Left hindlimb (tissue), 1 donor: ENCODE measurements around the gene VWA3B.
"Not testable (repeated sequence)": the region's sequence is repeated elsewhere in the genome, so short reads cannot be mapped to it uniquely, and the experiment has no call there.

Source experiments
- DNase-seq: peaks from one replicate; pipeline ENCODE4 v3.0.0-alpha.2; 2018

Gene VWA3B

DNA sequence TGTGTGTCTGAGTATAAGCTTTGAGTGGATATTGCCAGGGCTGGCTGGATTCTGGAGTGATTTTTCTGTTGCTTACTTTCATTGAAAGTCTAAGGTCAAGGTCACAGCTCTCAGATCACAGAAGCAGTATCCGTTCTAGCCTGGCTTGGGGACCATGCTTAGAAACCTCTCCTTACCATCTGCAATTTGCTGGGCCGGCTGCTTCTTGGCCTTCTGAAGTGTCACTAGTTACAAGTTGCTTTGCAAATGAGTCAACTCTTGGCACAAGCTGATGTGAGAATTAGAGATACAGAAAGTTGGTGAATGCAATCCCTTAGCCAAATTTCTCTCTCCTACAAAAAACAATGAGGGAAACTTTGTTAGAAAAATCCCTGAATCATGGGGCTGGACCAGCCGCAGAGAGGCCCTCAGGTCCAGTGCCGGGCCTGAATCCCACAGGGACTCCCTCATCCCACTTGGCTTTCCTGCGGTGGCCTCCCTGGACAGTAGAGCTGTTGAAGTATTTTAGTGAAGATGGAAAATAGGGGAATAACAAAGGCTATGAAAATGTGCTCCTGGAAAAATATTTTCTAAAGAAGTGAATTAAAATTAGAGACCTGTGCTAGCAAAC lies 166.6 kb downstream of the VWA3B start:
- no peak for DNase-seq

DNA sequence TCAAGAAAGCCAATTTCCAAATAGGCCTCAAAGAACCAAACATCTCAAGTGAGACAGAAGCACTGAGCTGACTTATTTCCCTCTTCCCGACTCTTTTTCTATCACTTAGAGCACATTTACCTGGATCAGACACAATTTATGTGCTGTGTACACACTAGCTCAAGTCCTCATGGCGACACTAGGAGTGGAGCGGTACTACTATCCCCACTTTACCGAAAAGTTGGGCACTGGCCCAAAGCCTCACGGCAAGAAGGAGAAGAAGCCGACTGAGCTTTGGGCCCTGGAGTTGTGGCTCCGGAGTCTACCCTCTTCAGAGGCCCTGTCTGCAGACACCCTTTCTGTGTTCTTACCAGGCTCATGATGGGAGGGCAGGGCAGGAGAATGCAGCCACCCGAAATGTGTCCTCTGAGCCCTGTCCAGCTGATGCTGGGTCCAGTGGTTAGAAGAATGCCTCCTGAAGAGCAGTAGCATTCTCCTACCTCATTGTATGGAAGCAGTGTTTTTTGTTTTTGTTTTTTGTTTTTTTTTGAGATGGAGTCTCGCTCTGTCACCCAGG lies 167.6 kb downstream of the VWA3B start:
- DNase-seq = no peak

DNA sequence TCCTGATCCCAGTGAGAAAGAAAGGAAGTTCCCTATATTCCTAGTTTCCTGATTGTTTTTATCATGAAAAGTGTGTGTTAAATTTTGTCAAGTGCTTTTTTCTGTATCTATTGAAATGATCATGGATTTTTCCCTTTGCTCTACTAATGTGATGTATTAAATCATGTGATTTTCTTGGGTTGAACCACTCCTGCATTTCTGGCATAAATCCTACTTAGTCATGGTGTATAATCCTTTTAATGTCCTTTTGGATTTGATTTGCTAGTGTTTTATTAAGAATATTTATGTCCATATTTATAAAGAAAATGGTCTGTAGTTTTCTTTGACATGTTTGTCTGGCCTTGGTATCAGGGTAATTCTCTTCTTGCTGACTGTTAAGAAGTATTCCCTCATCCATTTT lies 171.9 kb downstream of the VWA3B start:
- no peak for DNase-seq

DNA sequence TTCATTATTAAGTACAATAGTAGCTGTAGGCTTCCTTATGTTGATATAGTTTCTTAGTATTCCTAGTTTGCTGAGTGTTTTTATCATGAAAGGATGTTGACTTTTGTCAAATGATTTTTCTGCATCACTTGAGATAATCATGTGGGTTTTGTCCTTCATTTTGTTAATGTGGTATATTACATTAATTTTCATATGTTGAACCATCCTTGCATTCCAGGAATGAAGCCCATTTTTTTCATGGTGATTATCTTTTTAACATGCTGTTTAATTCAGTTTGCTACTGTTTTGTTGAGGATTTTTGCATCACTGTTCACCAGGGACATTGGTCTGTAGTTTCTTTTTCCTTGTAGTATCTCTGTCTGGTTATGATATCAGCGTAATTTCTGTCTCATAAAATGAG lies 176.4 kb downstream of the VWA3B start:
- no peak for DNase-seq

DNA sequence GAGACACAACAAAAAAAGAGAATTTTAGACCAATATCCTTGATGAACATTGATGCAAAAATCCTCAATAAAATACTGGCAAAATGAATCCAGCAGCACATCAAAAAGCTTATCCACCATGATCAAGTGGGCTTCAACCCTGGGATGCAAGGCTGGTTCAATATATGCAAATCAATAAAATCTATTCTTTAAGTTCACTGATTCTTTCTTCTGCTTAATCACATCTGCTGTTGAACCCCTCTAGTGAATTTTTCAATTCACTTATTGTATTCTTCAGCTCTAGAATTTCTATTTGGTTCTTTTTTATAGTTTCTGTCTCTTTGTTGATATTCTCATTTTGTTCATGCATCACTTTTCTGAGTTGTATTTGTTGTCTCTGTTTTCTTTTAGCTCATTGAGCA lies 181.3 kb downstream of the VWA3B start:
- not testable (repeated sequence) for DNase-seq

DNA sequence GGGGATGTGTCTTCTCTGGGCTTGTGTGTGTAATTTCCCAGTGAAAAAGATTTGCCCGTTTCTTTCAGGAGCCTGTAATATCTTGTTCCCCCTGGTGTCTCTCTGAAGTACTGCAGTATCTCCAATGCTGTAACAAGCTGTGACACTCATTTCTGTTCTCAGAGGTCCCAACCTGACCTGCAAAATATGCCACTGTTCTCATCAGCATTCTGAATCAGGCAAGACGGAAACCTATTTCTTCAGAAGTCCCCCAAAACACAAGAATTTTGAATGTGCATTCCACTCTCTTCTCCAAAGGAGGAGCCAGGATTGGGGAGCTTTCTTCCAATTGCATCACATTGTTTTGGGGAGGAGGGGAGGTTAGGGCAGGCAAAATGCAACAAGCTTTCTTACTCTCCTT lies 182.3 kb downstream of the VWA3B start:
- no peak for DNase-seq

DNA sequence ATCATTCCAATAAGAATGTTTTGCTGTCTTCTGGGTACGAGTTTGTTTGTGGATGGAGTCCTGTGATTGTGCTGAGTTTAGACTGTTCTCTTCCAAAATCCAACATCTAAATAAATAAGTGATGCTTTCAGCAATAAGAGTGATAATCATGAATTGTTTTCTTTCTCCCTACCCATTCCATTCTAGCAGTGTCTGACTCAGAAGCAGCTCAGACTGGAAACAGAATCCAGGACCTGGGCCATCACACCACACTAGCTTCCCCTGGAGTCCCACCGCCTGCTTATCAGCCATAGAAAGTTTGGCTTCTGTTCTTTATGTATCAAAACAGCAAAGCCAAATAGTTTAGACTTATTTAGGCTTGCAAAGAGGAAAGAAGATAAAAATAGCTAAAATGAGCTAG lies 182.9 kb downstream of the VWA3B start:
- no peak for DNase-seq

DNA sequence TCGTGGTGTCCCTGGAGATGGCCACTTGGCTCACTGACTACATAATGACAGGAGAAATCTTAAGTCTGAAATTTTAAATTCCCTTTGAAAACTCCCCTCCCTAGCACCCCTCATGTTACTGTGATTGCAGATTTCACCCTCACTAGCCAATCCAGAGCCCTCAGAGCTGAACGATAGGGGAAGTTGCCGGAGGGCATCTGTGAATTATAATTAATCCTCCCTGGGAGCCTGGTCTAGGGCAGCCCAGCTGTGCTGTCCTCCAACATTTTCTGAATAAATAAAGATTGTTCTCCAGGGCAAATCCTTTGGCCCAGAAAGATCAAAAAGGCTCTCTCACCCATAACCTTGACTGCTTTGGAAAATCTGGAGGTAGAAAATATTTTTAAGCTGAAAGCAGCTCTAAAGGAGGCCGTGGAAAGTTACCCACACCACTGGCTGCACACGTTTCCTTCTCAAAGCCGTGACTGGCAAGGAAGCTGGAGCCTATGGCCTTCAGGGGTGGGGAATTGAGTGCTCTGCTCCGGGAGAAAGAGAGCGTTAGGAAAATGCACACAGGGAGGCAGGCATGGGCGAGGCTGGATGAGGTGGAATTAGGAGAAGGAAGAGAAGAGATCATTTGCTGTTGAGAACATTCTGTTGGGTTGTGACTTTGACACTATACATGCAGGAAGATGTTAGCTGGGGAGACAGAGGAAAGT lies 190.3 kb downstream of the VWA3B start:
- no peak for DNase-seq

DNA sequence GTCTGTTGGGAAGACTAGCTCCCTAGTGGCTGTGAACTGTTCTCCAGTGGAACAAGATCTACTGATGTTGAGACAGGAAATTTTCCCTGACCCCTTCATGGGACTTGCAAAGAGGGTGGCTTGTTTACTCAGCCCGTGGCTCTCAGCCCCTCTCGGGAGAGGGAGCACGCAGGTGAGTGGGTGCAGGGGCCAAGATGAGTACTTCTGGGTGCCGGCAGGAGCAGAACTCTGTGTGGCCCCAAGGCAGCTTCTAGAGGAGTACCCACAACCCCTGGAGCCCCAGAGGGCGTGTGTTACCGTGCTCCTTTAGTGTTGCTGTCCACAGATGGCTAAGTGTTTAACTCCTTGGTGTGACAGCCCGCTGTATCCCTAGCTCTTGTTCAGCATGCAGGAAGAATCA lies 191.1 kb downstream of the VWA3B start:
- no peak for DNase-seq

DNA sequence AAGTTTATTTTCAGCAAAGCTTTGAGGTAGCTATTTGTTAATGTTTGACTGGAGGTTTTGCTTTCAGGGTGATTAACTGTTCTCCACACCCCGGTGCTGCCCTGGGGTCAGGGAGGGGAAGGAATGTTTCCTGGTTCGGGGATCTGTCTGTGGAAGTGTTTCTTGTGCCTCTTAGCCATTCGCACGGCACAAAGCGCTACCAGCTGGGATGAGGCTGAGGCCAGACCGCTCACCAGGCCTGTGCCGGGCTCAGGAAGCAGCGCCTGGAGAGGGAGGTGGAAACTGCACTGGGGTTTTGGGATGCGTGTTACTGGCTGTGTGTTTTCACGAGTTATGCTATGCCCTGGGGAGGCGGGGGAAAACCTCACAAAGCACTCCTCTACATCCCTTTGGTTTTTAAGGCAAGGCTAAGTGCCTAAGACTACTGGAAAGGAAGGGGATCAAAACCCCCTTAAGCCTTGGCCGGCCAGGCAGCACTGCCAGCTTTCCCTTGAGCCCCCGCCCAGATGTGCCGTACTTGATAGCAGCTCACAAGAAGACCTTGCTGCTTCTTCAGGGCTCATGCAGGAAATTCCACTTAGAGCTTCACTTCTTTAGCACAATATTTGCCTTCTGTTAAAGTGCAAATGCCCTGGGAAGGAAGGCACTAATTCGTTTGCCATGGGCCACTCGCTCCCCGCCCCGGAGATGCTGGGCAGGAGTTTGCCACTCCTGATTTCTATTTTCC lies 193.6 kb downstream of the VWA3B start:
- no peak for DNase-seq

DNA sequence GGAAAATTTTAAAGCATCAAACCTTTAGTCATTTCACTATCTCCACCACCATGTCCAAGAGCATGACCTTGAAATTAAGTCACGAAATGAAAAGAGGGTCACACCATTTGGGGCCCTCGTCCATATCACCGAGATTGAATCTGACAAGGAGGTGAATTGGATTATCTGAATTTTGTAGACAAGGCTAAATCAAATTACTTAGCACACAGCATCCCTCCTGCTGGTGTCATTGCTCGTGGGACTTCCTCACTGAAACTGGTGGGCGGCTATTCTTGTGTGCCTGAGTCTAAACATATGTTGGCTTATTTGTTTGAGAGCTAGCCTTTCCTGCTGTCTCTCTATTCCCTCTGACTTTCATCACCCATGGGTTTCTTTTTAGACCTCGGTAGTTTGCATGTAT lies 194.6 kb downstream of the VWA3B start:
- no peak for DNase-seq

DNA sequence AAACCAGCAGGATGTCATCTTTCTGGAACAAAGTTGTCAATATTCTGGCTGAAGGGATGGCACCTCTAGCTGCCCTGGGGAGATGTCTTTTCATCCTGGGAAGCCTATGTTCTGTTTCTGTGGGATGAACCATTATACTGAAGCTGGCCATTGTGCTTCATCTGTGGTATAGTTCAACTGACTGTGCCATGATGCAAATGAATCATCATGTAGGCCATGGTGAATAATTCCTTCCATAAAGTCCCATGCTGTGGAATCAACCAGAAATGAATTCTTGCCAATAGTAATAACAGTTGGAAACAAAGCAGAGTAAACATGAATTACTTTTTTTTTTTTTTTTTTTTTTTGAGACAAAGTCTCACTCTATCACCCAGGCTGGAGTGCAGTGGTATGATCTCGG lies 195.1 kb downstream of the VWA3B start:
- no peak for DNase-seq

DNA sequence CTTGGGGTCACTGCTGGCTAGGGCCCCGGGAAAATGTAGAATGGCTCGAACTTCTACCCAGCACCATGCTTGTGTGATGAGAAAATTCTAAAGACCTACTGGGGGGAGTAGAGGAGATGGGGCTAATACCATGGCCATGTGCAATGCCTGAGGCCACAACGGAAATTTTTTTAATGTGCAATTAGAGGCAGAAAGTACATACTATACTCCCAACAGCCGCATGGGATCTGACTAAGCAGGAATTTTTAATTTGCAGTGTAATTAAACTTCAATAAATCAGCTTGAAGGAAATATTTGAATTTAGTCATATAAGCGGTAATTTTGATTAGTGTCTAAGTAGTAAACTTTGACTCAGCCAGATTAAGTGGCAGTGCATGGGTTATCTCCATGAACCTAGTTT lies 206.1 kb downstream of the VWA3B start:
- no peak for DNase-seq

DNA sequence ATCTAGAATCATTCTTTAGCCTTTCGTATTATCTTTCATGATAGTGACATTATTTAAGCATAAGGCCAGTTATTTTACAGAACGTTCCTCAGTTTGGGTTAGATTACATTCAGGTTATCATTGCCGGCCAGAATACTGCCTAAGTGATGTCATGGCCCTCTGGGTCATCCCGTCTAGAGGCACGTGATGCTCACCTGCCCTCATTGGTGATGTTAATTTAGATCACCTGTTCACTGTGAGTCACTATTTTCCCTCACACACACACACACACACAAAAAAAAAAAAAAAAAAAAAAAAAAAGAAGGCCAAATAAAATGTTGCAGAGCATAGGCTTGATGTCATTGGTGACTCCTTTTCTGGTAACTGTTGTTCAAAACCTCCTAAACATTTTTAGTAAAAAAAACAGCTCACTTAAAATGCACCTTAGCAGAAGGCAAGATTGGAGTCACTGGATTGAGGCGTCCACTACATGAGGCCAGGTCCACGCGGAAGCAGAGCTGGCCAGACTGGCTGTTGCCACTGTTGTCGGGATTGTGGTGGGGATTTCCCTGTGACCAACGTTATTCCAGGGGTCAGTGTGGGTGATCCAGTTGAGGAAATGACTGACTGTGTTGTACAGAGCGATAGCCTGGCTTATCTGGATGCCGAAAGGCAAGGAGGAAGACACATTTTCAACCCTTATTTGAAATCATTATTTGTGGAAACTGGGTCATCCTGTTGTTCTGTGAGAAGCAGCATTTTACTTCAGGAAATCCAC lies 207.1 kb downstream of the VWA3B start:
- DNase-seq = no peak

DNA sequence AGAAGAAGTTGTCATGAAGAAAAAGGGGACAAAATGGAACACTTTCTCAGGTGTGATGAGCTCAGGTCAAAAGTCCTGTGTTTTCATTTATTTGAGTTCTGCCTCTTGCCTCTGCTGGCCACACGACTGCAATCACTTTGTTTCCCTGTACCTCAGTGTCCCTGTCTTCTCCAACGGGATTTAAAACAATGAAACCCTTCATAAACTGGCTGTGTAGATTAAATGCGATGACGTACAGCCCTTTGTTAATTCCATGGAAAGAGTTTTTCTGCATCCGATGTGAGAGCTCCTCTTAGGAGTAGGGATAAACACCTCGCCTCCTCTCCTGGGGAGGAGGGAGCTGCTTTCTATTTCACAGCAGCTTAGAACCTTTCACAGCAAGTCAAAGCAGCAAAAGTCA lies 207.7 kb downstream of the VWA3B start:
- no peak for DNase-seq

DNA sequence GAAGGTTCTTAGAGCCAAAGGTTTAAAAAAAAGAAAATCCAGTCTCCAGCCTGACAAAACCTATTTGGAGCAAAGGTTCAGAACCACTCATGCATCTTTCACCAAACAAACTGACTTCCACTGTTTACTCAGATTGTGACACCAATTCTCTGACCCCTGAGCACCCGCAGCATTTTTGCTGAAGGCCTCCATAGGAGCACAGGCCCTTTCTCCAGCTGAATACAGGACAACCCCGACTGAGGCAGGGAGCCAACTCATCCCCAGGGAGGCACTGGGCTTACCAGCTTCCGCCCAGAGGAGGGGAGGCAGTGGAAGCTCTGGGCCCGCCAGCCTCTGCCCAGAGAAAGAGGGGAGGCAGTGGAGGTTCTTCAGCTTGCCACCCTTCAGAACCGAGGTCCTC lies 208.3 kb downstream of the VWA3B start:
- DNase-seq = no peak

DNA sequence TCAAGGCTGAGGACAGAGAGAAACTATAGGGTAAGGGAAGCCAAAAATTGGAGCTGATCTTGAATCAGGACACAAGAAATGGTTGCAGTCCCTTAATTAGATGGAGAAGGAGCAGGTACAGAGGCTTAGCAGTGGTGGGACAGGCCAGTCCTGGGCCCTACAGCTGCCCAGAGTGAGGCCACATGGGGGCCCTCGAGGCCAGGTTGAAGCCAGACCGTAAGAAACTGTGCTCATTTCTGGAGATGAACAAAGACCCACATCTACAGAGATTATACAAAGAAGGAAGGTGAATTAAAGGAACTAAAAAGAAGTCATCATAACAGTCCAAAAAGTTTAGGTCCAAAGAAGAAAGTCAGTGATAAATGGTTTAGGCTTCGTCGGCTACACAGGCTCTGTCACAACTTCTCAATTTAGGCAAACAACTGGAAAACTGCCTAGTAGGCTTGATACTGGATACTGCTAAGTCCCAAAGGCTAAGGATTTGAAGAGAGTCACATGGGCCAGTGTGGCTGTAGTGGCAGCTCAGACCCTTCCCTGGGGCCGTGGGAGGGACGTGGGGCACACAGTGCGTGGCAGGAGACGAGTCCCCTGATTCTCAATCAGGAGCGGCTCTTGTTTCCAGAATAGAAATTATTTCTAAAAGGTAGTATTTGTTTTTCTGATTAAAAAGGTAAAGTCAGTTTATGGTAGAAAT lies 208.9 kb downstream of the VWA3B start:
- DNase-seq = no peak

DNA sequence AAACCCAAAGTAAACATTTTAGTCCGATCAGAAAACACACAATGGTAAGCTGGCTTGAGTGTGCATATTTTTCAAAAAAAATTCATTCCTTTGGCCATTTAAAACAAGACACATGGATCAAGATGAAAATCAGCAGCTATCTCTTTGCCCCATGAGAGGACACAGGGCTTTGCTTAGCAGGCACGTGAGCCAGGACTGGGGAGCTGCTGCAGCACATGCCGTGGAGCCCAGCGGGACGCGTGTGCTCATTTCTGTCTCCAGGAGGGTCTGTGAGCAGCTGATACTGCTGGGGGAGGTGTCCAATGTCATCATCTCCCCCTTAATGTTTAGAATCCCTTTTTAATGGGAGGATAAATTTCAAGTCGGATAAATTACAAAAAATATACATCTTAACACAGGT lies 209.5 kb downstream of the VWA3B start:
- DNase-seq = no peak

DNA sequence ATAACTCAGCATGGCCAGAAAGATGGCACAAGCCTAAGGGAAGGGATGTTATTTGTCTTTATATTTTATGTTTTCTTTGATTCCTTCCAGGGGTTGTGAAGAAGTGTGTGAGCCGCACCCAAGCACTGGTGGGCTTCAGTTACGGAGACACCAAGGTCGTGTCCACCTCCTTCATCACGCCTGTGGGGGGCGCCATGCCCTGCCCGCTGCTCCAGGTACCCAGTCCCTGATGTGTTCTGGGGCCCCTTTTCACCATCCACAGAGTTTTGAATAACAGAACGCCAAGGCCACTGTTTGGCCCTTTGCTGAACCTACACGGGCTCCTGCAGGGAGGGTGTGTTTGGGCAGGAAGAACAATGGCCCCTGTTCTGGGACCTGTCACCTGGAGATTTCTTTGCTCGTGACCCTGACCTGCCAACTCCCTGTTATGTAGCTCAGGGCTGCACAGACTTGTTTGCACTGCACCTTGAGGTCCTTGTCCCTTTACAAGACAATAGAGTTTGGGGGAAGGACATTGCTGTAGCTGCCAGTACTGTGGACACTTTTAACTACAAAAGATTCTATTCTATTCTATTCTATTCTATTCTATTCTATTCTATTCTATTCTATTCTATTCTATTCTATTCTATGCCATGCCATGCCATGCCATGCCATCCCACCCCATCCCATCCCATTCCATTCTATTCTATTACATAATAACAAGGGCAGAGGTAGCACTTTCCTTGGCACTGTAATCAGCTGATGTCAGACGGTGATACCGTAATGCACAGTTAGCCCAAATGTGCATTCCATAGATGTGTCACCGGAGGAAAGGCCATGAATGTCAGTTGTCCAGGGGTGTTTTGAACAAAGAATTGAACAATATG lies 211.1 kb downstream of the VWA3B start:
- DNase-seq = no peak

DNA sequence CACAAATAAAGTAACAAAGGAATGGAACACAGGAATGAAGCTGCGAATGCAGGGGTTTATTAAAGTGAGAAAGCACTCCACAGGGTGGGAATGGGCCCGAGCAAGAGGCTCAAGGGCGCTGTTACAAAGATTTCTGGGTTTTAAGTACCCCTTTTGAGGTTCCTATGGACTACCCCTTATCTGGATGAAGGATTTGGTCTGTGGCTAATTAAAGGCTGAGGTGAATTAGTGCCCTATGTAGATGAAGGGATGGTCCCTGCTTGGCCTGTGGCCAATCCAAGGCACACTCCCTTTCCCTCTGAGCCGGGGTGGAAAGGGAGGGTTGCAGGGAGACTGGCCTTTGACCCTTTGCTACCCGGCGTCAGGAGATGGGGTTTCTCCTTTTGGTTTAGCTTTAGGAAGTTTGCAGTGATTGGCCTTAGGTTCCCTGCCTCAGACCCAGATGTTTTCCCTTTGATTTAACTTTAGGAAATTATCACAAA lies 211.8 kb downstream of the VWA3B start:
- DNase-seq = no peak

DNA sequence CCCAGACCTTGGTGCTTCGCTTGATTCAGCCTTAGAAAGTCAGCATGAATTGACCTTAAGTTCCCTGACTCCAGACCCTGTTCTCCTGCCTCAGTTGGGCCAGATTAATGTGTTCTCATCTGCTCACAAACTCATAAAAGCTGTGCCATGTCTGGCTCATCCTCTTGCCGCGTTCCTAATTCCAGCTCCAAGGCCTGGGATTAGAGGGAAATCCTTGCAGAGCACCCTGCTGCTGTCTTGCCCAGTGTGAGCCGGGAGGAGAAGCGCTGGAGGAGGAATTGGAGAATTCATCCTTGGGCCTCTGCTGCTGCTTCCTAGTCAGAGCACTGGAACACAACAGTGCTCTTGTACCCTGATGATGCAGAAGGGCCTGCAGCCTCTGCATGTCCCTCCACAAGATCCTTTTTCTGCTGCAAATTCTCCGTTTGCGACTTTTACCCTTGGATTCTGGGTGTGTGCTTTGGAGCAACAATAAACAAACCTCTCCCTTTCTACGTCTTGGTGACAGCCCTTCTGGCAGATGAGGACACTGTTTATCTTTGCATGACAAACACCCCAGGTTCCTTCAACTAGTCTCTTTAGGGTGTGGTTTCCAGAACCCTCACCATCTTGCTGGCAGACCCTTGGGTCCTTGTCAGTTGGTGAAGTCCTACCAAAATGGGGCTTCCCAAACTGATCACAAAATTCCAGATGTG lies 212.4 kb downstream of the VWA3B start:
- DNase-seq = no peak
